B cell (primary cell): Measurements from ENCODE around the gene FKBP14.

ENCODE experiments used
- EZH2 ChIP-seq: IDR thresholded peaks from 2 replicates; pipeline ENCODE4 v1.6.1; 2012; ENCODE audit warnings: borderline replicate concordance, low read depth, mild to moderate bottlenecking, moderate library complexity, low read length; ENCODE audit not compliant: insufficient read depth, poor library complexity, severe bottlenecking
- TF ChIP-seq, protein P1 (sequence below): fragments of 200-600 bp; IDR thresholded peaks from one replicate; pipeline ENCODE4 v1.8.0; 2022; ENCODE audit warnings: antibody characterized with exemption, mild to moderate bottlenecking

GRCh38 chr7:29969738-29970137, 56.8 kb downstream of the FKBP14 start:
- TF ChIP-seq EZH2 = no peak
- TF ChIP-seq, protein P1, sequence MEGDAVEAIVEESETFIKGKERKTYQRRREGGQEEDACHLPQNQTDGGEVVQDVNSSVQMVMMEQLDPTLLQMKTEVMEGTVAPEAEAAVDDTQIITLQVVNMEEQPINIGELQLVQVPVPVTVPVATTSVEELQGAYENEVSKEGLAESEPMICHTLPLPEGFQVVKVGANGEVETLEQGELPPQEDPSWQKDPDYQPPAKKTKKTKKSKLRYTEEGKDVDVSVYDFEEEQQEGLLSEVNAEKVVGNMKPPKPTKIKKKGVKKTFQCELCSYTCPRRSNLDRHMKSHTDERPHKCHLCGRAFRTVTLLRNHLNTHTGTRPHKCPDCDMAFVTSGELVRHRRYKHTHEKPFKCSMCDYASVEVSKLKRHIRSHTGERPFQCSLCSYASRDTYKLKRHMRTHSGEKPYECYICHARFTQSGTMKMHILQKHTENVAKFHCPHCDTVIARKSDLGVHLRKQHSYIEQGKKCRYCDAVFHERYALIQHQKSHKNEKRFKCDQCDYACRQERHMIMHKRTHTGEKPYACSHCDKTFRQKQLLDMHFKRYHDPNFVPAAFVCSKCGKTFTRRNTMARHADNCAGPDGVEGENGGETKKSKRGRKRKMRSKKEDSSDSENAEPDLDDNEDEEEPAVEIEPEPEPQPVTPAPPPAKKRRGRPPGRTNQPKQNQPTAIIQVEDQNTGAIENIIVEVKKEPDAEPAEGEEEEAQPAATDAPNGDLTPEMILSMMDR = no peak
